GM21576 (cell line): Measurements from ENCODE around the gene CSF3R.

Source experiments
- ATAC-seq: cut with Tn5 transposase; IDR thresholded peaks from one replicate; pipeline ENCODE4 v1.9.1; 2021; ENCODE audit warnings: mild to moderate bottlenecking, moderate library complexity; ENCODE audit not compliant: unreplicated experiment

Gene CSF3R

DNA sequence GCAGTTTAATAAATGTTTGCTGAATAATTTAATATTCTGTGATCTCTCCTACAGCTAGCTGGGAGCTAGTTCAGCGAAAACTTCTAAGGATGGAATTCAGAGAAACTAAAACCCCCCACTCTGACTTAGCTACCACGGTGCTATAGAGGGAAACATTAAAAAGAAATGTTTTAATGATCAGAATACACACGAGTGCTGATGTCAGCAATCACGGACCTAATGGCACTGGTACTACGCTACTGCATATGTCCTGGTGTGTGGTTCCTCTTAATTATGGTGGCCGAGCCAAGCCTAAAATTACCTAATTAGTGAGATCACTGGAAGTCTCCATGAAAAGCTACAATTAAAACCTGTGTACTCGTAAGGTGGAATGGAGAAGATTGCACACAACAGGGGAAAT is 61.1 kb downstream of the CSF3R start:
- no peak for ATAC-seq

DNA sequence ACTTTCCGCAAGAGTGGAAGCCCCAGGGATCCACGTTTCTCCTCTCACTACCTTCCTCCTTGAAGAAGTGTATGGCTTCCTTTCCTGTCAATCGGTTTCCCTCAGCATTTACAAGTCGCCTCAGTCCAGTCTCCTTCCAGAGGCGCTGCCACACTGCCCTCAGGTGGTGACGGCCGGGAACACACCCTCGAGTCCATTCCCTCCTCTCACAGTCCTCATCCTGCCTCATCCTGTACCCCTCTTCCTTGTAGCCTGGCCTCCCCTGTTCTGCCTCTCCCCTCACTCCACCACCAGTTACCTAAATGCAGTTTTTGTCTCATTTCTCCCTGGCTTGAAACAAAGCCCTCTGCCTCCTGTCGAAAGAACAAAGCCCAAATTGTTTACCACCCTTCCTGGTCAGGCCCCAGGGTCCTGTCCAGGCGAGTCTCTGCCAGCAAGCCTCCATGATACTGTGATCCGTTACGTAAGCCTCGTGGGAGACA is 61.8 kb downstream of the CSF3R start:
- ATAC-seq, result no peak

DNA sequence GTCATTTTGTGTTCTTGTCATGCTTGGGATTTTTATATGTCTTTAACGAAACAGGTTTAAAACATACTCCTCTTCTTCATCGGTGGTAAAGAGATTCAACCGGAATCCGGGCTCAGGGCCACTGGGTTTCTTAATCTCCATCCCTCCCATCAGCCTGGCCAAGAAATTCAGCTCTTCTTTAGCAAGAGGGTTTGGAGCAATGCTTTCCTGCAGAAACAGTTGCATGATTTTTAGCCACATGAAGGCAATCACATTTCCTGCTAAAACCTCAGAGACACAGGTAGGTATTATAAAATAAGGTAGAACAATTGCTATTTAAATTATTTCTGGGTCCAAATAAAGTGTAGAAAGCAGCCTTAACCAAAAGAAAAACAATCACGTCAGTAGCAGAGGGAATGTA is 62.3 kb downstream of the CSF3R start:
- no peak for ATAC-seq

DNA sequence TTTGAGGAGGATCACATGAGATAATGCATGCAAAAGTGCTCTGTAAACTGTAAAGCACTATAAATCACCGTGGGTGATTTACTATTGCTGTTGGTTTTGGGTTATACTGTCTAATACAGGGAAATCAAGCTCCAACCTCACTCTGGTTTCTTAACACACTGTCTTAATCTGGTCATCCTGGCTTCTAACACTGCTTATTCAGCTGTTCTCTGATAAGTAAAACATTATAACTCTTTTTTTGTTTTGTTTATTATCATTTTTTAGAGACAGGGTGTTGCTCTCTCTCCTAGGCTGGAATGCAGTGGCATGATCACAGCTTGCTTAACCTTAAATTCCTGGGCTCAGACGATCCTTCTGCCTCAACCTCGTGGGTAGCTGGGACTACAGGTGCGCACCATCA is 63.1 kb downstream of the CSF3R start:
- ATAC-seq, result no peak

DNA sequence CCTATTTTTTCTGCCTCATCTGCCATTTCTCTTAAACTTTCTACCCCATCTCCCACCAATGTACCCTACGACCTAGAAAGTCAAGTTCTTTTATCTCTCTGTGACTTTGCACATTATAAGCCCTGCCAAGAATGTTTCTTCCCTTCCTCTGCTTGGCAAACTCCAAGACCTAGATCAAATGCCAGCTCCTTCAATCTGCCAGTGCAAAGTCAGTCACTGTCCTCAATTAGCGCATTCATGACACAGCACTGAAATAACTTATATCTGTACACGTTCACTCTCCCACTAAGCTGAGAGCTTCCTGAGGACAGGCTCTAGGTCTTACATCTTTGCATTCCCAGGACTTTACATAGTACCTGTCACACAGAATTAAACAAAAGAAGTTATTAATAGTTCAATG is 63.6 kb downstream of the CSF3R start:
- ATAC-seq, result no peak

DNA sequence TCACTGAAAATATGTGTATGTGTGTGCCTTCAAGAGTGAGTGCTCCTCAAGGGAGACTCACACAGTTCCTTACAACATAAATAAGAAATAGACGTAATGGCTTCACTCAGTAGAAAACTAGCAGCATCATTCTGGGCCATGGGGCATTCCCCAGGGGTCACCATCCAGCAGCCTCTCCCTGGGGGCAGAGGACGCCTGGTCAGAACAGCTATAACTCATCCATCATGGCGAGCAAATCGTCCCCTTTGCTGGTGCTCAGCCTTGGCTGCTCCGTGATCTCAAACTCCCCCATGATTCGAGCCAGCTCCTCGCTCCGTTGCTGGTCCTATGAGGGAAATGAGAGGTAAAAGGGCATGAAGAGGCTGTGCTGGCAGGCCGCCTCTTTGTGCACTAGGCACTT is 64.8 kb downstream of the CSF3R start:
- no peak for ATAC-seq
